HL-60 (cell line): Measurements from ENCODE around the gene LRRC74A.

Source experiments
- DNase-seq, 2 experiments: peaks; one replicate each; pipeline ENCODE4 v3.0.0-alpha.2; 2010 to 2020; ENCODE audit warnings: low read depth in 1 of 2, low spot score in 1 of 2
- H3K27ac ChIP-seq: fragments of 250-450 bp; sonication (Bioruptor Pico); replicated peaks from 2 replicates; pipeline ENCODE4 v1.5.1; 2020; ENCODE audit warnings: mild to moderate bottlenecking, moderate library complexity
- H3K27me3 ChIP-seq: fragments of 250-450 bp; sonication (Bioruptor Pico); 2 replicates; pipeline ENCODE4 v1.5.1; 2021; ENCODE audit warnings: mild to moderate bottlenecking, moderate library complexity; ENCODE audit not compliant: insufficient read depth, poor library complexity, severe bottlenecking
- H3K4me3 ChIP-seq: replicated peaks from 2 replicates; pipeline ENCODE4 v1.5.1; 2011; ENCODE audit warnings: mild to moderate bottlenecking, control low read depth, low read length; ENCODE audit not compliant: insufficient read depth
- CTCF ChIP-seq: IDR thresholded peaks from one replicate; pipeline ENCODE4 v1.5.1; 2011; ENCODE audit warnings: low read length, control low read depth, inconsistent platforms; ENCODE audit not compliant: insufficient read depth
- GABPA ChIP-seq: IDR thresholded peaks from 2 replicates; pipeline ENCODE4 v1.6.1; 2012; ENCODE audit warnings: low read depth
- POLR2AphosphoS5 ChIP-seq: IDR thresholded peaks from 2 replicates; pipeline ENCODE4 v1.6.1; 2012; ENCODE audit warnings: low read depth
- REST ChIP-seq: IDR thresholded peaks from 2 replicates; pipeline ENCODE4 v1.6.1; 2012; ENCODE audit warnings: low read depth; ENCODE audit not compliant: insufficient replicate concordance
- SPI1 ChIP-seq: IDR thresholded peaks from 2 replicates; pipeline ENCODE4 v1.6.1; 2012; ENCODE audit warnings: low read depth, mild to moderate bottlenecking, borderline replicate concordance

Gene LRRC74A

GRCh38 chr14:76814726-76815645 is 11.2 kb upstream of the LRRC74A start:
- Histone ChIP-seq H3K4me3 (no peak overlapping the region), H3K27me3 (no peaks in the 10 kb centered on the region), H3K27ac (no peak overlapping the region)
- TF ChIP-seq SPI1: no peak
- no peak for TF ChIP-seq CTCF
- no peak for TF ChIP-seq GABPA
- TF ChIP-seq POLR2AphosphoS5: no peak
- TF ChIP-seq REST: no peak
- no peak for DNase-seq

- no peak for DNase-seq
- no peak overlapping the region for H3K27ac ChIP-seq
- no peaks in the 10 kb centered on the region for H3K27me3 ChIP-seq
- H3K4me3 ChIP-seq: no peak overlapping the region
- TF ChIP-seq POLR2AphosphoS5 (no peak), CTCF (no peak), REST (no peak), GABPA (no peak), SPI1 (no peak)
Measured at GRCh38 chr14:76820700-76821099, 5.5 kb upstream of the LRRC74A start.

GRCh38 chr14:76827696-76828296 is 1.6 kb downstream of the LRRC74A start:
- H3K27me3 ChIP-seq: no peaks in the 10 kb centered on the region
- TF ChIP-seq REST: no peak
- TF ChIP-seq POLR2AphosphoS5: no peak
- TF ChIP-seq GABPA: no peak
- TF ChIP-seq CTCF: no peak
- TF ChIP-seq SPI1: no peak
- DNase-seq: no peak
- H3K4me3 ChIP-seq: no peak overlapping the region
- H3K27ac ChIP-seq: no peak overlapping the region
